Kidney (tissue), 14 donors: ENCODE data around the gene RFLNA. TPM values are rescaled to one million over a fixed set of nuclear protein-coding genes. Genes with fewer than 3 reads are reported as not detected.

Experiments used
- DNase-seq, 5 donors: peaks; one replicate each; pipeline ENCODE4 v3.0.0-alpha.2; 2013 to 2020
- FAIRE-seq: peaks from 2 replicates; lab custom pipeline; 2012; peaks lifted over from hg19 to GRCh38; lab: Jason Lieb, UNC
- H3K27ac ChIP-seq, 2 donors: one replicate each; pipeline ENCODE4 v1.7.0; 2013; ENCODE audit warnings: low read depth in 2 of 2, low read length in 2 of 2, inconsistent platforms in 1 of 2
- H3K27me3 ChIP-seq: one replicate; pipeline ENCODE4 v1.7.1; 2013; ENCODE audit warnings: low read length, inconsistent platforms; ENCODE audit not compliant: control insufficient read depth, insufficient read depth
- H3K36me3 ChIP-seq, 3 donors: one replicate each; pipeline versions ENCODE4 v1.7.0 to v1.7.1; 2013; ENCODE audit warnings: low read length in 3 of 3, control low read depth in 1 of 3, inconsistent platforms in 1 of 3; ENCODE audit not compliant: insufficient read depth in 3 of 3, control insufficient read depth in 2 of 3
- H3K4me1 ChIP-seq, 3 donors: one replicate each; pipeline versions ENCODE4 v1.7.0 to v1.7.1; 2013; ENCODE audit warnings: low read length in 3 of 3, inconsistent platforms in 1 of 3, low read depth in 1 of 3; ENCODE audit not compliant: control insufficient read depth in 2 of 3, insufficient read depth in 2 of 3
- H3K4me3 ChIP-seq, 3 donors: one replicate each; pipeline versions ENCODE4 v1.7.0 to v1.8.1; 2013; ENCODE audit warnings: low read length in 3 of 3, control low read depth in 1 of 3, inconsistent platforms in 1 of 3
- H3K9ac ChIP-seq, 3 donors: one replicate each; pipeline versions ENCODE4 v1.7.0 to v1.7.1; 2013; ENCODE audit warnings: low read length in 3 of 3, control low read depth in 1 of 3, inconsistent platforms in 1 of 3
- H3K9me3 ChIP-seq, 3 donors: one replicate each; pipeline versions ENCODE4 v1.7.0 to v1.7.1; 2013; ENCODE audit warnings: low read length in 3 of 3, control low read depth in 1 of 3, inconsistent platforms in 1 of 3; ENCODE audit not compliant: control insufficient read depth in 2 of 3, insufficient read depth in 1 of 3
- CTCF ChIP-seq: IDR thresholded peaks from 3 replicates; pipeline ENCODE4 v1.5.1; 2012; ENCODE audit warnings: mild to moderate bottlenecking, moderate library complexity, borderline replicate concordance; ENCODE audit not compliant: insufficient read depth; ENCODE audit errors: extremely low read depth
- intact Hi-C: fragments of 100-400 bp; cut with DNase I; formaldehyde crosslinking; loops from one replicate; pipeline ENCODE4 v1.11.1; 2022
- polyA plus RNA-seq: library from polyadenylated mRNA; stranded (reverse); fragments of 350-450 nt; fragmentation: Illumina TruSeq; extraction: RNeasy Lipid Tissue Mini Kit (QIAGEN cat#74804); gene quantifications from one replicate; pipeline ENCODE4 v1.2.3, GENCODE V29; 2014; ENCODE audit warnings: low read depth, low replicate concordance; ENCODE audit not compliant: insufficient read depth
- total RNA-seq: library from RNA; stranded (reverse); fragmentation: NEBNext Ultra II Directional; extraction: Animal tissue kit (Norgen Biotek cat#: 25700); gene quantifications from one replicate; pipeline ENCODE4 v1.2.1, GENCODE V29; 2021
- donor health status: control.
- donor health status: control.
- donor health status: control.
- donor health status: control.
- donor health status: control.
- donor health status: DM: yes; HTN: yes; CAD: no.
- donor health status: Normal renal cell carcinoma (clear cell type).

The RFLNA gene
- total and polyA plus RNA-seq, 2 donors from 2014 or later = 0.76 to 0.82 TPM

GRCh38 chr12:124346425-124347168 lies 51.7 kb downstream of the RFLNA start:
- Histone ChIP-seq H3K9ac (no peak overlapping the region), H3K9me3 (no peaks in the 10 kb centered on the region), H3K27ac (no peak overlapping the region), H3K4me3 (no peak overlapping the region), H3K4me1 (no peaks in the 10 kb centered on the region), H3K27me3 (no peaks in the 10 kb centered on the region), H3K36me3 (peaks cover 11 to 71% (median 46%) of the 10 kb centered on the region in 3 donors)
- DNase-seq (peak in 1 of 5 donors; percentile 69), FAIRE-seq (no peak)
- no peak for TF ChIP-seq CTCF
- intact Hi-C loops = no loop called here

- DNase-seq (no peak), FAIRE-seq (no peak)
- H3K9ac ChIP-seq = no peak overlapping the region
- TF ChIP-seq CTCF = no peak
- no peak overlapping the region for H3K27ac ChIP-seq
- intact Hi-C loops = no loop called here
- peaks cover 12 to 72% (median 48%) of the 10 kb centered on the region in 3 donors for H3K36me3 ChIP-seq
- peaks cover 0 to 2% (median 0%) of the 10 kb centered on the region in 3 donors for H3K4me1 ChIP-seq
- no peaks in the 10 kb centered on the region for H3K9me3 ChIP-seq
- no peaks in the 10 kb centered on the region for H3K27me3 ChIP-seq
- no peak overlapping the region for H3K4me3 ChIP-seq
Observed at GRCh38 chr12:124347335-124347734, 52.4 kb downstream of the RFLNA start.

GRCh38 chr12:124347805-124348658 lies 53.1 kb downstream of the RFLNA start:
- H3K36me3 ChIP-seq = peaks cover 12 to 71% (median 43%) of the 10 kb centered on the region in 3 donors
- H3K9ac ChIP-seq = no peak overlapping the region
- H3K27me3 ChIP-seq = no peaks in the 10 kb centered on the region
- peak; percentile 35 for TF ChIP-seq CTCF
- H3K4me1 ChIP-seq = peaks cover 0 to 9% (median 6%) of the 10 kb centered on the region in 3 donors
- intact Hi-C loops = no loop called here
- H3K9me3 ChIP-seq = no peaks in the 10 kb centered on the region
- no peak overlapping the region for H3K4me3 ChIP-seq
- peak in 1 of 5 donors; percentile 66 for DNase-seq
- FAIRE-seq = no peak
- no peak overlapping the region for H3K27ac ChIP-seq
